Activated CD4-positive, alpha-beta memory T cell treated with anti-CD3 and anti-CD28 coated beads for 36 hours (primary cell): Measurements from ENCODE around the gene GDPD4. TPM values are rescaled to one million over a fixed set of nuclear protein-coding genes. Genes with fewer than 3 reads are reported as not detected.

Experiments used
- CTCF ChIA-PET: fragments of 350-600 bp; sonication (Branson Sonifier 250); formaldehyde crosslinking; loops from one replicate; lab custom pipeline; 2021; ENCODE audit warnings: antibody characterized with exemption, inconsistent platforms; lab: Charles Lee
- POLR2A ChIA-PET: fragments of 350-600 bp; sonication (Branson Sonifier 250); formaldehyde crosslinking; loops from one replicate; lab custom pipeline; 2021; ENCODE audit warnings: antibody characterized with exemption; lab: Charles Lee
- DNase-seq: peaks from one replicate; pipeline ENCODE4 v3.0.0-alpha.2; 2020
- H3K27ac Mint-ChIP-seq: one replicate; pipeline ENCODE4 v1.8.0; 2021; ENCODE audit warnings: mixed read lengths
- H3K27me3 Mint-ChIP-seq: one replicate; pipeline ENCODE4 v1.8.0; 2021; ENCODE audit warnings: mixed read lengths
- H3K36me3 Mint-ChIP-seq: one replicate; pipeline ENCODE4 v1.8.0; 2021; ENCODE audit warnings: mixed read lengths
- H3K4me1 Mint-ChIP-seq: one replicate; pipeline ENCODE4 v1.8.0; 2021; ENCODE audit warnings: low read depth, mixed read lengths
- H3K4me3 Mint-ChIP-seq: one replicate; pipeline ENCODE4 v1.8.0; 2021; ENCODE audit warnings: mild to moderate bottlenecking, mixed read lengths
- H3K9me3 Mint-ChIP-seq: one replicate; pipeline ENCODE4 v1.8.0; 2021; ENCODE audit warnings: mixed read lengths
- intact Hi-C: fragments of 100-400 bp; cut with micrococcal nuclease; formaldehyde crosslinking; loops from one replicate; pipeline ENCODE4 v1.15.1; 2023
- total RNA-seq, 2 experiments: library from RNA; stranded (reverse); gene quantifications; one replicate each; pipeline ENCODE4 v1.2.3, GENCODE V29; 2021

Gene GDPD4
- total RNA-seq, 2 experiments from 2014 or later = not detected

- DNase-seq = no peak
- no peaks in the 10 kb centered on the region for H3K27me3 Mint-ChIP-seq
- ChIA-PET POLR2A (no interaction called here), CTCF (no interaction called here)
- no peaks in the 10 kb centered on the region for H3K36me3 Mint-ChIP-seq
- no peak overlapping the region for H3K27ac Mint-ChIP-seq
- H3K9me3 Mint-ChIP-seq = no peaks in the 10 kb centered on the region
- intact Hi-C loops = no loop called here
- H3K4me3 Mint-ChIP-seq = no peak overlapping the region
- no peaks in the 10 kb centered on the region for H3K4me1 Mint-ChIP-seq
Observed at GRCh38 chr11:77181226-77181625, 120.3 kb downstream of the GDPD4 start.

DNA sequence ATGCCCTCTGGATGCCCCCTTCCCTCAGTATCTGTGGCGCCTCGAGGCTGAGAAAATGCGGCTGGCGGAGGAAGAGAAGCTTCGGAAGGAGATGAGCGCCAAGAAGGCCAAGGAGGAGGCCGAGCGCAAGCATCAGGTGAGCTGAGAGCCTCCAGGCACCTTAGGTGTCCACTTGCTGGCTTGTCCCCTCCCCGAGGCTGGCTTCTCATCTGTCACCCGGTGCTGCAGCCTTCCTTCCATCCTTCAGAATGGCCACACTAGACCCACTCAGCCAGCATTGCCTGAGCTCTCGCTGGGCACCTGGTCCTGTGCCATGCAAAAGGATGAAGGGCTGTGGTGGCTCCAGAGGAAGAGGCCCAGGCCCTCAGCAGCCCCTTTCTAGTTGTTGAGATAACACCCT is 121.1 kb downstream of the GDPD4 start:
- POLR2A ChIA-PET = no interaction called here
- no peaks in the 10 kb centered on the region for H3K9me3 Mint-ChIP-seq
- CTCF ChIA-PET = interaction anchor here (1.1 to 2.6 kb wide), 2 partner anchors 53 to 368 kb away, joined by 3 to 8 read pairs; no protein-coding TSS in a partner anchor
- intact Hi-C loops = no loop called here
- no peak overlapping the region for H3K27ac Mint-ChIP-seq
- H3K4me3 Mint-ChIP-seq = no peak overlapping the region
- H3K27me3 Mint-ChIP-seq = no peaks in the 10 kb centered on the region
- no peaks in the 10 kb centered on the region for H3K36me3 Mint-ChIP-seq
- H3K4me1 Mint-ChIP-seq = no peaks in the 10 kb centered on the region
- DNase-seq = no peak

DNA sequence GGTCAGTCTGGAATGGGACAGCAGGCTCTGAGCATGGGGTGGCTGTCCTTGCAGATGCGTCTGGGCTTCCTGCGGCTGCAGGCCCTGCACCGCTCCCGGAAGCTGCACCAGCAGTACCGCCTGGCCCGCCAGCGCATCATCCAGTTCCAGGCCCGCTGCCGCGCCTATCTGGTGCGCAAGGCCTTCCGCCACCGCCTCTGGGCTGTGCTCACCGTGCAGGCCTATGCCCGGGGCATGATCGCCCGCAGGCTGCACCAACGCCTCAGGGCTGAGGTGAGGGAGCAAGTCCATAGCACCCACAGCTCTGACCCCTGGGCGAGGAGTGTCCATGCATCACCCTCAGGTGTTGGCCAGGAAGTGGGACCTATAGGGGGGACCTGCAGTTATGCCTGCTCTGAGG is 121.8 kb downstream of the GDPD4 start:
- H3K27ac Mint-ChIP-seq = no peak overlapping the region
- no peak for DNase-seq
- H3K4me1 Mint-ChIP-seq = no peaks in the 10 kb centered on the region
- H3K9me3 Mint-ChIP-seq = no peaks in the 10 kb centered on the region
- H3K36me3 Mint-ChIP-seq = no peaks in the 10 kb centered on the region
- H3K4me3 Mint-ChIP-seq = no peak overlapping the region
- POLR2A ChIA-PET = no interaction called here
- intact Hi-C loops = no loop called here
- H3K27me3 Mint-ChIP-seq = no peaks in the 10 kb centered on the region
- CTCF ChIA-PET = interaction anchor here (1.1 to 2.6 kb wide), 3 partner anchors 9 to 368 kb away, joined by 3 to 10 read pairs (median 8); no protein-coding TSS in a partner anchor

- Mint-ChIP-seq H3K4me3 (no peak overlapping the region), H3K4me1 (no peaks in the 10 kb centered on the region), H3K9me3 (no peaks in the 10 kb centered on the region), H3K36me3 (no peaks in the 10 kb centered on the region), H3K27ac (no peak overlapping the region), H3K27me3 (no peaks in the 10 kb centered on the region)
- DNase-seq = no peak
- intact Hi-C loops = no loop called here
- POLR2A ChIA-PET = no interaction called here
- CTCF ChIA-PET = interaction anchor here (1.8 to 2.6 kb wide), 2 partner anchors 9 to 52 kb away, joined by 8 to 10 read pairs; no protein-coding TSS in a partner anchor
Observed at GRCh38 chr11:77179048-77179447, 122.4 kb downstream of the GDPD4 start.

- intact Hi-C loops = no loop called here
- no peak overlapping the region for H3K27ac Mint-ChIP-seq
Observed at GRCh38 chr11:77178150-77178549, 123.3 kb downstream of the GDPD4 start.

GRCh38 chr11:77176996-77177395 is 124.5 kb downstream of the GDPD4 start:
- Mint-ChIP-seq H3K27ac (no peak overlapping the region), H3K9me3 (no peaks in the 10 kb centered on the region), H3K4me1 (no peaks in the 10 kb centered on the region), H3K4me3 (no peak overlapping the region), H3K27me3 (no peaks in the 10 kb centered on the region), H3K36me3 (no peaks in the 10 kb centered on the region)
- intact Hi-C loops = no loop called here
- ChIA-PET POLR2A (no interaction called here), CTCF (no interaction called here)
- no peak for DNase-seq

More at GRCh38 chr11:77178150-77178549, 123.3 kb downstream of the GDPD4 start:
- no peaks in the 10 kb centered on the region for H3K9me3 Mint-ChIP-seq
- POLR2A ChIA-PET = no interaction called here
- CTCF ChIA-PET = interaction anchor here (1.8 to 2.6 kb wide), 2 partner anchors 10 to 51 kb away, joined by 8 to 10 read pairs; no protein-coding TSS in a partner anchor
- H3K36me3 Mint-ChIP-seq = no peaks in the 10 kb centered on the region
- no peaks in the 10 kb centered on the region for H3K27me3 Mint-ChIP-seq
- no peak for DNase-seq
- no peak overlapping the region for H3K4me3 Mint-ChIP-seq
- H3K4me1 Mint-ChIP-seq = no peaks in the 10 kb centered on the region

GRCh38 chr11:77175869-77176539 is 125.5 kb downstream of the GDPD4 start:
- H3K27me3 Mint-ChIP-seq = no peaks in the 10 kb centered on the region
- intact Hi-C loops = no loop called here
- ChIA-PET POLR2A (no interaction called here), CTCF (interaction anchor here (1.3 kb wide), 2 partner anchors 12 to 49 kb away, joined by 4 to 5 read pairs; no protein-coding TSS in a partner anchor)
- H3K9me3 Mint-ChIP-seq = no peaks in the 10 kb centered on the region
- no peak for DNase-seq
- H3K4me1 Mint-ChIP-seq = no peaks in the 10 kb centered on the region
- H3K27ac Mint-ChIP-seq = no peak overlapping the region
- no peak overlapping the region for H3K4me3 Mint-ChIP-seq
- H3K36me3 Mint-ChIP-seq = no peaks in the 10 kb centered on the region

GRCh38 chr11:77175021-77175842 is 126.3 kb downstream of the GDPD4 start:
- intact Hi-C loops = no loop called here
- POLR2A ChIA-PET = no interaction called here
- Mint-ChIP-seq H3K36me3 (no peaks in the 10 kb centered on the region), H3K9me3 (no peaks in the 10 kb centered on the region), H3K27ac (no peak overlapping the region), H3K4me3 (no peak overlapping the region), H3K4me1 (no peaks in the 10 kb centered on the region), H3K27me3 (no peaks in the 10 kb centered on the region)
- no peak for DNase-seq
- CTCF ChIA-PET = interaction anchor here (1.3 kb wide), 2 partner anchors 13 to 48 kb away, joined by 4 to 5 read pairs; no protein-coding TSS in a partner anchor

DNA sequence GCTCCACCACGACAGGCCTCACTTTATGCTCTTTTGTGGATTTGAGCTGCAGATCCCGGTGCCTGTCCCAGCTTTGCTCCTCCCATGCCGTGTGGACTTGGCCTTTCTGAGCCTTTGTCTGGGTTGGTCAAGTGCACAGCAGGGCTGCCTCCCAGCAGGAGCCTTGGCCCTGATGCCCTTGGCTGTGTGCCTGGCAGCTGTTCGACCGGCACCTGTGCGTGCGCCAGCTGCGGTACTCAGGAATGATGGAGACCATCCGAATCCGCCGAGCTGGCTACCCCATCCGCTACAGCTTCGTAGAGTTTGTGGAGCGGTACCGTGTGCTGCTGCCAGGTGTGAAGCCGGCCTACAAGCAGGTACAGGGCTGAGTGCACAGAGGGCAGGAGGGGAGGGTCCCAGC is 126.9 kb downstream of the GDPD4 start:
- POLR2A ChIA-PET = no interaction called here
- H3K27me3 Mint-ChIP-seq = no peaks in the 10 kb centered on the region
- H3K36me3 Mint-ChIP-seq = no peaks in the 10 kb centered on the region
- H3K4me1 Mint-ChIP-seq = no peaks in the 10 kb centered on the region
- CTCF ChIA-PET = interaction anchor here (0.8 kb wide), 1 partner anchor 48 kb away, joined by 5 read pairs; no protein-coding TSS in a partner anchor
- H3K27ac Mint-ChIP-seq = no peak overlapping the region
- DNase-seq = no peak
- no peaks in the 10 kb centered on the region for H3K9me3 Mint-ChIP-seq
- H3K4me3 Mint-ChIP-seq = no peak overlapping the region
- intact Hi-C loops = no loop called here

DNA sequence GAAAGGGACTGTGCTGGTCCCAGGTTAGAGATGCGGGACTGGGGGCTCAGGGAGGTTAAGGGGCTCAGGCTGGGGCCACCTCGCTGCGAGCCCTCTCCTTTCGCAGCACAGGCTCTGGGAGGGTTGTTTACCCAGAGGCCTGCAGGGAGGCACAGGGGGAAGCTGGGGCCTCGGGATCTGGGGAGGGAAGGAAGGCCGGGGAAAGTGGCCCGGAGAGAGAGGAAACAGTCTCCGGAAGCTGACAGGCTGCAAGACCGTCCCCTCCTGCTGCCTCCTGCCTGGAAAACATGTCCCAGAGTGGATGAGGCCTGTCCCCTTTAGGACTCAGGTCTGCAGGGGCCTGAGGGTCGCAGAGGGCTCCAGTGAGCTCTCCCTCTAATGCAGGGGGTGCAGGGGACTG is 128.0 kb downstream of the GDPD4 start:
- intact Hi-C loops = no loop called here
- CTCF ChIA-PET = no interaction called here

DNA sequence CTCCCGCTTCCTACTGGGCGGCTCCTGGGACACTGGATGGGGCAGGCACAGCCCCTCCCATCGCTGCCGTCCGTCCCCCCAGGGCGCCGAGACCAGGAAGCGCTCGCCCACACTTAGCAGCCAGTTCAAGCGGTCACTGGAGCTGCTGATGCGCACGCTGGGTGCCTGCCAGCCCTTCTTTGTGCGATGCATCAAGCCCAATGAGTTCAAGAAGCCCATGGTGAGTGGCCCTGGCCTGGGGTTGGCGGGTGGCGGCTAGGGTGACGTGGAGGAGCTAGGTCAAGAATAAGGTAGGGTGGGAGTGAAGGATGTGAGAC is 128.9 kb downstream of the GDPD4 start:
- H3K27ac Mint-ChIP-seq = no peak overlapping the region
- H3K9me3 Mint-ChIP-seq = no peaks in the 10 kb centered on the region
- ChIA-PET CTCF (no interaction called here), POLR2A (no interaction called here)
- intact Hi-C loops = no loop called here
- H3K4me1 Mint-ChIP-seq = no peaks in the 10 kb centered on the region
- no peak overlapping the region for H3K4me3 Mint-ChIP-seq
- no peaks in the 10 kb centered on the region for H3K36me3 Mint-ChIP-seq
- H3K27me3 Mint-ChIP-seq = no peaks in the 10 kb centered on the region
- no peak for DNase-seq

More for the DNA sequence above, 128.0 kb downstream of the GDPD4 start:
- H3K27ac Mint-ChIP-seq = no peak overlapping the region
- no peaks in the 10 kb centered on the region for H3K9me3 Mint-ChIP-seq
- POLR2A ChIA-PET = no interaction called here
- no peaks in the 10 kb centered on the region for H3K4me1 Mint-ChIP-seq
- no peak for DNase-seq
- H3K36me3 Mint-ChIP-seq = no peaks in the 10 kb centered on the region
- no peaks in the 10 kb centered on the region for H3K27me3 Mint-ChIP-seq
- H3K4me3 Mint-ChIP-seq = no peak overlapping the region

- no peaks in the 10 kb centered on the region for H3K4me1 Mint-ChIP-seq
- H3K27me3 Mint-ChIP-seq = no peaks in the 10 kb centered on the region
- ChIA-PET POLR2A (no interaction called here), CTCF (no interaction called here)
- no peak for DNase-seq
- no peaks in the 10 kb centered on the region for H3K9me3 Mint-ChIP-seq
- no peaks in the 10 kb centered on the region for H3K36me3 Mint-ChIP-seq
- H3K27ac Mint-ChIP-seq = no peak overlapping the region
- intact Hi-C loops = no loop called here
- H3K4me3 Mint-ChIP-seq = no peak overlapping the region
Observed at GRCh38 chr11:77171885-77172665, 129.4 kb downstream of the GDPD4 start.
